GM12891 (cell line): ENCODE data around the gene DNAH10.

Source experiments
- PAX5 ChIP-seq: IDR thresholded peaks from 2 replicates; pipeline ENCODE4 v1.6.1; 2011; ENCODE audit warnings: low read length, moderate library complexity, mild to moderate bottlenecking; ENCODE audit not compliant: insufficient read depth, severe bottlenecking
- POLR2A ChIP-seq: IDR thresholded peaks from 2 replicates; pipeline ENCODE4 v1.6.1; 2011; ENCODE audit warnings: low read depth, low read length, control low read depth
- POLR2AphosphoS5 ChIP-seq: IDR thresholded peaks from 2 replicates; pipeline ENCODE4 v1.6.1; 2011; ENCODE audit warnings: low read depth, low read length, control low read depth
- POU2F2 ChIP-seq: IDR thresholded peaks from 2 replicates; pipeline ENCODE4 v1.6.1; 2011; ENCODE audit warnings: low read depth, mild to moderate bottlenecking, control low read depth, low read length, moderate library complexity
- SPI1 ChIP-seq: IDR thresholded peaks from 2 replicates; pipeline ENCODE4 v1.6.1; 2011; ENCODE audit warnings: low read depth, low read length, control low read depth
- TAF1 ChIP-seq: IDR thresholded peaks from 2 replicates; pipeline ENCODE4 v1.6.1; 2011; ENCODE audit warnings: low read depth, low read length, control low read depth

GRCh38 chr12:123949770-123950165, 187.7 kb downstream of the DNAH10 start:
- TF ChIP-seq POLR2A (no peak), POLR2AphosphoS5 (no peak), TAF1 (no peak), PAX5 (no peak), SPI1 (no peak), POU2F2 (no peak)
